ENCODE data around the gene BAIAP2.

DNA sequence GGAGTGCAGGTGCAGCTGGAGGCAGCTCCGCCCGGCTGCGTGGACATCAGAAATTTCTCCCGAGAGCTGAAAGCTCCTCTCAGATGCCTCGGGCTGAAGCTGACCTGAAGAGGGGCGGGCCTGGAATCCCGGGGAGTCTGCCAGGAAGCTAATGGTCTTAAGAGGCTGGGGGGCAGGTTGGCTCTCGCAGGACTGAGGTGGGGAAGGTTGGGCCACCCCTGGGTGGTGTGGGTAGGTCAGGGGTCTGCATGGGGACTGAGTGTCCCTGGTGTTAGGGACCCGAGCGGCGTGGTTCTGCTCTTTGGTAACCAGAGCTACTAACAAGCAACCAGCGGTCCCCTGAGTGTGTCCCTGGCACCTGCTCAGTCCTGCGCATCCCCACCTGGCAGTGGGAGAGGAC lies 39.8 kb upstream of the BAIAP2 start:
- TF ChIP-seq ARNTL (CRISPR knock-in tag; IDR thresholded peaks at IDR 0.05; ENCODE audit: borderline replicate concordance, low read depth) (no peak), ZNF8 (CRISPR knock-in tag; IDR thresholded peaks at IDR 0.05) (no peak), ZNF70 (CRISPR knock-in tag; IDR thresholded peaks at IDR 0.05) (no peak), ZFP3 (CRISPR knock-in tag; IDR thresholded peaks at IDR 0.05) (no peak), SNAI2 (CRISPR knock-in tag; IDR thresholded peaks at IDR 0.05) (no peak), ZFP30 (CRISPR knock-in tag; IDR thresholded peaks at IDR 0.05) (no peak), BACH2 (CRISPR knock-in tag; IDR thresholded peaks at IDR 0.05; ENCODE audit: borderline replicate concordance) (no peak), OSR1 (CRISPR knock-in tag; IDR thresholded peaks at IDR 0.05) (no peak), TOX (CRISPR knock-in tag; IDR thresholded peaks at IDR 0.05; ENCODE audit: borderline replicate concordance) (no peak), ISL1 (CRISPR knock-in tag; IDR thresholded peaks at IDR 0.05) (no peak), ZC3H10 (CRISPR knock-in tag; IDR thresholded peaks at IDR 0.05) (no peak)
- TF ChIP-seq, protein P1, sequence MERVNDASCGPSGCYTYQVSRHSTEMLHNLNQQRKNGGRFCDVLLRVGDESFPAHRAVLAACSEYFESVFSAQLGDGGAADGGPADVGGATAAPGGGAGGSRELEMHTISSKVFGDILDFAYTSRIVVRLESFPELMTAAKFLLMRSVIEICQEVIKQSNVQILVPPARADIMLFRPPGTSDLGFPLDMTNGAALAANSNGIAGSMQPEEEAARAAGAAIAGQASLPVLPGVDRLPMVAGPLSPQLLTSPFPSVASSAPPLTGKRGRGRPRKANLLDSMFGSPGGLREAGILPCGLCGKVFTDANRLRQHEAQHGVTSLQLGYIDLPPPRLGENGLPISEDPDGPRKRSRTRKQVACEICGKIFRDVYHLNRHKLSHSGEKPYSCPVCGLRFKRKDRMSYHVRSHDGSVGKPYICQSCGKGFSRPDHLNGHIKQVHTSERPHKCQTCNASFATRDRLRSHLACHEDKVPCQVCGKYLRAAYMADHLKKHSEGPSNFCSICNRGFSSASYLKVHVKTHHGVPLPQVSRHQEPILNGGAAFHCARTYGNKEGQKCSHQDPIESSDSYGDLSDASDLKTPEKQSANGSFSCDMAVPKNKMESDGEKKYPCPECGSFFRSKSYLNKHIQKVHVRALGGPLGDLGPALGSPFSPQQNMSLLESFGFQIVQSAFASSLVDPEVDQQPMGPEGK (CRISPR knock-in tag; IDR thresholded peaks at IDR 0.05; ENCODE audit: borderline replicate concordance), result no peak
- TF ChIP-seq, protein P2, sequence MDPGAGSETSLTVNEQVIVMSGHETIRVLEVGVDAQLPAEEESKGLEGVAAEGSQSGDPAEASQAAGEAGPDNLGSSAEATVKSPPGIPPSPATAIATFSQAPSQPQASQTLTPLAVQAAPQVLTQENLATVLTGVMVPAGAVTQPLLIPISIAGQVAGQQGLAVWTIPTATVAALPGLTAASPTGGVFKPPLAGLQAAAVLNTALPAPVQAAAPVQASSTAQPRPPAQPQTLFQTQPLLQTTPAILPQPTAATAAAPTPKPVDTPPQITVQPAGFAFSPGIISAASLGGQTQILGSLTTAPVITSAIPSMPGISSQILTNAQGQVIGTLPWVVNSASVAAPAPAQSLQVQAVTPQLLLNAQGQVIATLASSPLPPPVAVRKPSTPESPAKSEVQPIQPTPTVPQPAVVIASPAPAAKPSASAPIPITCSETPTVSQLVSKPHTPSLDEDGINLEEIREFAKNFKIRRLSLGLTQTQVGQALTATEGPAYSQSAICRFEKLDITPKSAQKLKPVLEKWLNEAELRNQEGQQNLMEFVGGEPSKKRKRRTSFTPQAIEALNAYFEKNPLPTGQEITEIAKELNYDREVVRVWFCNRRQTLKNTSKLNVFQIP (CRISPR knock-in tag; IDR thresholded peaks at IDR 0.05; ENCODE audit: borderline replicate concordance, low read depth), result no peak
